Activated CD4-positive, alpha-beta T cell treated with anti-CD3 and anti-CD28 coated beads, Interleukin-2, Interleukin-4, amounts not matched to agents 100 ng/mL and 50 ng/mL, durations not matched to agents 16 hours and 8 hours (primary cell): Measurements from ENCODE around the gene NXPH1.

Experiments used
- DNase-seq: peaks from one replicate; pipeline ENCODE4 v3.0.0-alpha.2; 2020; ENCODE audit warnings: low spot score

NXPH1 gene

DNA sequence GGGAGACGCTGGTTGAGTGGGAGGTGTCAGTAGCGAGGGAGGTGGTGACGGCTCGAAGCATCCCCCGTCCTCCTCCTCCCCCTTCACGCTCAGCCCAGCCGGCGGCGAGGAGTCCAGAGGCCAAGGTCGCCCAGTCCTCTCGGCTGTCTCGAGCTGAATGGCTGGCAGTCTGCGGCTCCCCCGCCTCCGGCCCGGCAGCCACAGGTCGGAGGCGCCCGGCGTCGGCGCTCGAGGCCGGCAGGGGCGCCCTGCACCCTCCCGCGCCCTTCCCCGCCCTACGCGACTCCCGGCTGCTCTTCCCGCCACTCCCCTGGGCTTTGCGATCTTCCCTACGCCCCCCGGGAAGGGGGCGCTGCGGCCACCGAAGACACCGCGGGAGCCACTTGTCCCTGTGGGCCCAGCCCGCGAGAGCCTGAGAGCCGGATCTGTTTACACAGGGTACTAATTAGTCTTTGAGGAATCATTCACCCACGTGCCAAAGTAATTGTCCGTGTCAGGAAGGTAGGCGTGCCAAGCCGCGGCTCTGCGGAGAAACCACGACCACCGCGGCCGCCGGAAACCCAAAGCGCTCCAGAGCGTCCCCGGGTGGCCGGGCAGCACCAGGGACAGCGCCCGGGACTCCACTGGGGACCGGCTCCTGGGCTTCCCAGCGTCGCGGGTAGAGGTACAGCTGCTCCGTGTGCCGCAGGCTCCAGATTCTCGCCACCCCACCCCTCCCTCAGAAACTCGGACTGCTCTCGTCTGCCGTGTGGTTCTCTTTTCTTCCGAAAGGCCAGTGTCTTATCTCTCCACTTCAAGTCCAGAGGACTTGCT, at the start of gene NXPH1:
Gene NXPH1, plus strand, starts transcription at position 133 of the 813 bp plus-strand sequence.
- no peak for DNase-seq

DNA sequence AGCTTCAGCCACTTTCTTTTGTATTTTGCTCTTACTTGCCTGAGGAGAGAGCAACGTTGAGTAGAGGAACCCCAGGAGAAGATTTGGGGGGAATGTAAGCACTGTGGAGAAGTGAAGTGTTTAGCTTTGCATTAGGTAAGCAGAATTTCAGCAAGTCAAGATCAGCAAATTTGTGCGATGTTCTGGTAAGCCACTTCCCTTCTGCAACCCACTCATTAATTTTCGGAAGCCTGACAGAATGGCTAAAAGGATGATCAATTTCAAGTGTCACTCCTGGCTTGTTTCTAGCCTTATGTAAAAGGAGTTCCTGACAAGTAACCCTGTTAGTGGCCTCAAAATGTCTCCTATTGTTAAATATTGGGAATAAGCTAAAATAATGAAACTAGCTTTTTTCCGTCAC, 48.5 kb upstream of the NXPH1 start:
- DNase-seq = no peak

DNA sequence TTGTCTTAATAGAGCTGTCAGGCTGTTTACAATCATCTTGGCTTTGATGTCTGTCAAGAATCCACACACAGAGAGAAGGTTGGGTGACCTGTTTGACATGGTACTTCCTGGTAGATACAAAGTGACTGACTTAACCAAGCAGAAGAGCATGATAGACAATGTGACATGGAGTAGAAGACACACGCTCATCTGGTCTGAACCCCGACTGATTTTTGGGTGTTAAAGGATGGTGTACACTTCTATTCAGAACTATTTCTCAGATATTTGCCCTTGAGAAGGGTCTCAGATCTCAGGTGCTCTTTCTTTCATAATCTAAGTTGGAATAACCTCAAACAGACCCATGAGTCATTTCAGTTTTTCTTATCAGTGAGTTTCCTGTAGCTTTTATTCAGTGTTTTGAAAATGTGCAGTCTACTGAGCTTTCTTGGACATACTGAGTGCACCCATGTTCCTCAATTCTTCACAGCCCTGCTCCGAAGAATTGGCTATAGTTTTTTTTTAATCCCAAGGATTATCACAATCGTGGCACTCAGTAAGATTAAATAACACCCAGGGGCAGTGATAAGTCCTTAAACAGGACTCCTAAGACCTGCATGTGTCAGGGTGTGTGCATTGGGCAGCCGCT, 46.4 kb upstream of the NXPH1 start:
- no peak for DNase-seq

DNA sequence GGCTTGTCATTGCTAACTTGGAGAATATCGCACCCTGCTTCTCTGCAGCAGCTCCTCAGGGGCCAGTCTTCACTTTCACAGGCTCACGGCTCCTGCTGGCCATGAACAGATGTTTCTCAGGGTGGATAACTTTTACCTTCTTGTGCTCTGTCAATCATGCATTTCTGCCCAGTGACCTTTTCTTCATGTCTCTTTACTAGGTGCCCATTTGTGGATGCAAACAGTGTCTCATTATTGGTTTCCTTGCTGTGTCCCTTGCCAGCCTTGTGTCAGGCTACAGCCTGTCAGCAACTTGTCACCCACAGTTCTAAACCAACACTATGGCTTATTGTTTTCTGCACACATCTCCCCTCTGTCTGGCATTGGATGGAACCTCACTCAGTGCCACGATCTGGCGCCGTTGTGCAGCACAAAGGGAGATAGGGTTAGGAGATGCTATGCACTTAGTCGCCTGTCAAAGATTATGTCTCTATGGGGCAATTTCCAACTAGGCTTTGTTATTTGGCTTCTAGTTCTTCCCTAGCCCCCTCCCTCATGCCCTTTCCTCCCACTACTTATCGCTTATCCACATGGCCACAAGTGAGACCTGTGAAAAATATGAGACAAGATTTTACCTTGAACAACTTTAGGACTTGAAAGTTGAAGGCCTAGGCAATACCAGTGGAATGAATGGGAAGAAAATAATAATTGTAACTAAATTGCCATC, 45.7 kb upstream of the NXPH1 start:
- no peak for DNase-seq

DNA sequence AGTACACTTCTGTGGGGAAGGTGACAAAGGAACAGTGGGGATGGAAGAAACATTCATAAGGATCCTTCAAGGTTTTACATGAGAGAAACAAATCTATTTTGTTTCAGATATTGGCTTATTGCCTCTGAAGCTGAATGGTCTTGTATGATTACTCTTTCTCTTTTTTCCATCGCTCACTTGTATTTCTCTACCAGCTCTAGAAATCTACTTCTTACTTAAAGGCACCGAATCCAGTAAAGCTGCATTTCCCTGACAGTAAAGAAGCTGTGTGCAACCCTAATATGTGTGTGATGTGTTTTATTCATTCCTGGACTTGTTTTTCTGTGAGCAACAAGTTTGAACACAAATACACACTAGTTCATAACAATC, 45.2 kb upstream of the NXPH1 start:
- DNase-seq = no peak

DNA sequence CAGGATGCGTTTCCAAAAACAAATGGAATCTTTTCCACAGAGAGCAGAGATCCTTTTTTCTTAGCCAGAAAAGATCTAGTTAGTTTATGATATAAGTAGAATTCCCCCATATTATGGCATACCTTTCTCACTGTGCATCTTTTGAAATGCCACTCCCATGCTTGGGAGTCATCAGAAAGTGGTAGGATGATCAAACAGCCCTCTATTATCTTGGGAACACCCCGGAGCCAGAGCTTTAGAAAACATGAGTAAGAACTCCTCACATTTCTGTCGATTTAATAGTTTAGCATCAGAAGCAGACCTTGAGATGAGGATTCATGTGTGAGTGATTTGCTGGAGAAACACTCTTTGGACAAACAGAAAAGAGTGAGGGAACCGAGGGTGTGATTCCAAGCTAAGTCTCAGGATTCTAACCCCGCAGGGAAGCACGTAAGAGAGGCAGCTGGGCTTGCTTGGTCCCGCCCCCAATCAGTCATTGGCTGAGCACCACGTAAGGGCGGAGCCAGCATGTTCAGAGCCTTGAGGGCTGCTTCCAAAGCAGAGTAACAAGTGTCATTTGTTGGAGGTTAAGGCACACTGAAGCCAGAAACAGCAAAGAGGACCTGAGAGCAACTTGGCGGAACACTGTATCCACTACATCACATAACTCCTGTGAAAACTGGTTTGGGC, 43.7 kb upstream of the NXPH1 start:
- DNase-seq = no peak

DNA sequence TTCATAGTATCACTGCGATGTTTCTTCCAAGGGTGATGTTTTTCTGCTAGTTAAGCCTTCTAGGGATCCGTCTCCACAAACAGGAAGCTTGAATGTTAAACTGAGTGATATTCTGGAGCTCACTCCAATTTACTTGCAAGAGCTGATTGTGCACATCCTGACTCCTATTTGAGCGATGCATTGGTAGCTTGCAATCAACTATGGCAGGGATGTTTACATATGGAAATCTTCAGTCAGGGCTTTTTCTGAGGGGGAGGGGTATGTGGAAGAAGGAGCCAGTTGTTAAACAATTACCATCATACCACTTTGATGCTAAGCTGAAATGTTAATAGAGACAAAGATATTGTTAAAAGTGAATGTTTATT, 43.2 kb upstream of the NXPH1 start:
- DNase-seq = no peak

DNA sequence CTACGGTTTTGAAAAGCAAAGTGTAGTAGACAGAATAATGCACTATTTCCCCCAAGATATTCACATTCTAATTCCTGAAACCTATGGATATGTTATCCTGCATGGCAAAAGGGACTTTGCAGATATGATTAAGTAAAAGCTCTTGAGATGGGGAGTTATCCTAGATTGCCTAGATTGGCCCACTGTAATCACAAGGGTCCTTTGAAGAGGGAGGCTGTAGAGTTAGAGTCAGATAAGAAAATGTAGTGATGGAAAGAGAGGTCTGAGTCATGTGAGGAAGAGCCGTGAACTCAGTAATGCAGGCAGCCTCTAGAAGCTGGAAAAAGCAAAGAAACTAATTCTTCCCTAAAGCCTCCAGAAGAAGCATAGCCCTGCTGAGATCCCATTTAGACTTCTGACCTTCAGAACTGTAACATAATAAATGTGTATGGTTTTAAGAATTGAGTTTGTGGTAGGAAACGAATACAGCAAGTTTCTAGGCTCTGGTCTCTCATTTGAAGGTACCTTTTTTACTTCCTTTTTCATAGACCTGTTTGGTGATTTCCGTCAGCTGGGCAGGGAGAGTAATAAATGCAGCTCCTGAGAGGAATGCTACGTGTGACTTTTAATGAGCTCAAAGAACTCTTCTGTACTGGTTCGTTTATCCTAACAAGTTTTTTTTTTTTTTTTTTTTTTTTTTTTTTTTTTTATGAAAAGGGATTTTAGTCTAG, 41.9 kb upstream of the NXPH1 start:
- DNase-seq = no peak

DNA sequence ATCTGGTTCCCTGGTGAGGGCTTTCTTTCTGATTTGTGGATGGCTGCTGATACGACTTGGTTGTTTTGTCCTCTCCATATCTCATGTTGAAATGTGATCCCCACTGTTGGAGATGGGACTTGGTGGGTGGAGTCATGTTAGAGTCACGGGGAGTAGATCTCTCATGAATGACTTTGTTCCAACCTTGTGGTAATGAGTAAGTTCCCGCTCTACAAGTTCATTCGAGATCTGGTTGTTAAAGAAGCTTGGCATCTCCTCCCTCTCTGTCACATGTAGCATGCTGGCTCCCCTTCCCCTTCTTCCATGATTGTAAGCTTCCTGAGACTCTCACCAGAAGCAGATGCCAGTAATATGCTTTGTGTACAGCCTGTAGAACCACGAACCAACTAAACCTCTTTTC, 37.1 kb upstream of the NXPH1 start:
- no peak for DNase-seq

DNA sequence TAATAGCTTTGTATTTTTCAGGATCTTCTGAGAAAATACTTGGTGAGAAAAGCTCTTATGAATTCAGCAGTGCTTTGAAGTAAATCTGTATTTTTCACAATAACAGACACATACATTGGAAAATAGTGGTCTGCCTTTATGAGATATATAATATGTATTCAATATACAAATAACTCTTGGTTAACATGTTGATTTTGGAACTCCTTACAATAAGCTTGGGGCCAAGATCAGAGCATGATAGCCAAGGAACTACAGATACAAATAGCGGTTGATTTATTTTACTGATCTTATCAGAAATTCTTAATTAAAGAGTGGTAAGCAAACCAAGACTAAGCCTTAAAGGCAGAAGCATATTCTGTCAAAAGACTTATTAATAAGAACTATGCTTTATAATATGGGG, 24.5 kb upstream of the NXPH1 start:
- DNase-seq = no peak

DNA sequence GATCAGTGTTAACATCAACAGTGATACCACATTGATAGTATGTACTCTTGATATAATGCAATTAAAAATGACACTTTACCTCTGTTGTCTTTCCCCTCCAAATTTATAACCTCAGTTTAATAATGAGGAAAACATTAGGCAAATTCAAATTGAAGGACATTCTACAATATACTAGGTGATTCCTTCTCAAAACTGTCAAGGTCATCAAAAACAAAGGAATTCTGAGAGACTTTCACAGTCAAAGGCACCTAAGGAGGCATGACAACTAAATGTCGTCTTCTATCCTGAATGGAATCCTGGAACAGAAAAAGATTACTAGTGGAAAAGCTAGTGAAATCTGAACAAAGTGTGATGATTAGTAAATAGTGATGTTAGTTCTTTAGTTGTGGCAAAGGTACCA, 22.3 kb upstream of the NXPH1 start:
- DNase-seq = no peak

DNA sequence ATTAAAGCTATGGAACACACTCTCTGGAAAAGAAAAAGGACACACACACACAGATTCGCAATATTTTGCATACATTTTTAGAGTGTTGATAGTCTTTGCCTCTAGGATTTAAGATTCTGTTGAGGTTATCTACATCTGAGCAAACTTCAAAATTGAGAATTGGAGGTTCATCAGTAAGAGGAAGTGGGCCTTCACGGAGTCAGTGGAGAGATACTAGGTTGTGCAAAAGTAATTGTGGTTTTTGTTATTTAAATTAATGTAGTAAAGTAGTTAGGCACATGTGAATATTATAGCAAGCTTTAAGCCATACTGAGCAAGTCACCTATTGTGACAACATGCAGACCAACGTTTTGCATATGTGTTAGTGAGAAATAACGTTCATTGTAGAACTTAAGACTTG, 19.8 kb upstream of the NXPH1 start:
- DNase-seq = no peak

DNA sequence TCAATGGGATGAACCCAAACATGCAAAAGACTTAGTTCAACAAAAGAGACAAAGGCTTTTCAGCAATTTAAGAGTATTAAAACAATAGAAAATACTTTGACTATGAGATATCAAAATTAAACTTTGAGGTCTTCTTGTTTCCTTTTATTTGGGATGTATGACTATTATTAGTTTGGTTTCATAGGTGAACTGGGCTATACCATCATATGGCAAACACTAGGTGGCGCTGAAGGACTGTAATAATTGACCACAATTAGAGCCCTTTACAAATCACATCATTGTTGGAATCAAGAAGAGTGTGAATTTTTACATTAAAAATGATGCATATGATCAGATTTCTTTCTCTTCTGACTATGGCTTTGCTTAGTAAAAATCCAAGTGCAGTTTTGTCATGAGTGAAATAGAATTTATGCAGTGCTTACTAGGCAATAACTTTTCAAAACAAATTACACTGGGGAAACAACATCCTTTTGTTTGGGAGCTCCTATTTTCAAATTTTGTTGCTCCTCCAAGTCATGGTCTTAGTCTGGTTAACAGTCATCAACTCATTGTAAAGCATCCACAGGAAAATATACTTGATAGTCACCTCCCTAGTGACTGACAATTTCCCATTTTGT, 14.7 kb upstream of the NXPH1 start:
- peak; percentile 54 for DNase-seq

DNA sequence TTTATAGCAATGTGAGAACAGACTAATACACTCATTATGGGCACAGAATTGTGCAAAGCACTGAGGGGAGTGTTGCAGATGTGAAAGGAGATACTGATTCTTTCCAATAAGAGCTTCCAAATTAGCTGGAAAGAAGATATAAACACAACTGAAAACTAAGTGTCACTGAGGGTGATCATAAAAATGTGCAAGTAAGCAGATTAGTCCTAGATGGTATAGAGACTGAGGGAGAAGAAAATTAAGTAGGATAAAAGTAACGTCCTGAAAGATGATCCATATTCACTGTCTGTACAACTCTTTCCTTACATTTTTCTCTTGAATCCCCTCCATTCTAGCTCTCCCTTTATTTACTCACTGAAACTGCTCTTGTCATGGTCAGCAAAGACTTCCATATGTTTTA, 11.2 kb upstream of the NXPH1 start:
- DNase-seq = no peak

DNA sequence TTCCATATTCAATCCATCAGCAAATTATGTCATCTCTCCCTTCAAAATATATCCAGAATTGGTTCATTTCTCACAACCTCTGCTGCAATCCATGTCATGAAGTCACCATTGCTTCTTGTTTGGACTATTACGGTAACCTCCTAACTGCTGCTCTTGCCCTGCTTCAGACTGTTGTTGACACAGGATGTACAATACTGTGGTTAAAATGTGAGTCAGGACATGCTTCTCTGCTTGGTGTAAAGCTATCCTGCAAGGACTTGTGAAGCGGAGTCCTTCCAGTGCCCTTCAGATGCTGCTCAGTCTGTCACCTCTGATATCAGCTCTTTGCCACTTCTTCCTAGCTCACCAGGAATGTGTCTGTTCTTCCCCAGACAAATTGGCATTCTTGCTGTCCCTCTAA, 10.4 kb upstream of the NXPH1 start:
- no peak for DNase-seq

DNA sequence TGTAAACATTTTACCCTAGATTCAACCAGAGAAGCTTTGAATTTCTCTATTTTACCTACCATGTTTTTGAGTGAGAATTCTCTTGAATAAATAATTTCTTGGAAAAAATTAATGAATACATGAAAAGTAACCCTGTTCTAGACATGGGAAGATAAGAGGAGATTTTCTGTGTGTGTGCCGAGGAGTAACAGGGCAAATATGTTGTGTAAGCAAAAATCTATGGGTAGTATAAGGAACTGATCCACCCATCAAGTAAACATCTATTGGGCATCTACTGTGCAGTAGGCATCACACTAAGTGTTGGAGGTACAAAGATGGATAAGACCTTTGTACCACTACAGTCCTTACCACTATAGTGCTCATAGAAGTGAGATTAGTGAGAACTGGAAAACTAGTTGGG, 8.2 kb upstream of the NXPH1 start:
- no peak for DNase-seq

DNA sequence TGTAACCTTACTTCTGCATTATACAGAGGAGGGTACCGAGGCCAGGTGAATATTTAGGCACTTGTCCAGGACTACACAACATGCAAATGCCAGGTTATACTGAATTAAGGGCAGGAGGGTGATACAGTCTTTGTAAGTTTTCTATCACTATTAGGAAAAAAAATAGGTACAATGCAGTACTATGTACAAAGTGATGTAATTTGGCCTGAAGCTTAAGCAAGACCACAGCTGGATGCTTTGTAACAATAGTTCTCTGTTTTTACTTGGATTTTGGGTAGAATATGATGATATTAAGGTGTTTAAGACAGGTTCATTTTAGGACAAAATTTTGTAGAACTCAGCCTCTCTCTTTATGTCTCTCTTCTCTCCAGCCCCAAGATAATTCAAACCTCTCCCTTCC, 2.8 kb upstream of the NXPH1 start:
- DNase-seq = no peak

DNA sequence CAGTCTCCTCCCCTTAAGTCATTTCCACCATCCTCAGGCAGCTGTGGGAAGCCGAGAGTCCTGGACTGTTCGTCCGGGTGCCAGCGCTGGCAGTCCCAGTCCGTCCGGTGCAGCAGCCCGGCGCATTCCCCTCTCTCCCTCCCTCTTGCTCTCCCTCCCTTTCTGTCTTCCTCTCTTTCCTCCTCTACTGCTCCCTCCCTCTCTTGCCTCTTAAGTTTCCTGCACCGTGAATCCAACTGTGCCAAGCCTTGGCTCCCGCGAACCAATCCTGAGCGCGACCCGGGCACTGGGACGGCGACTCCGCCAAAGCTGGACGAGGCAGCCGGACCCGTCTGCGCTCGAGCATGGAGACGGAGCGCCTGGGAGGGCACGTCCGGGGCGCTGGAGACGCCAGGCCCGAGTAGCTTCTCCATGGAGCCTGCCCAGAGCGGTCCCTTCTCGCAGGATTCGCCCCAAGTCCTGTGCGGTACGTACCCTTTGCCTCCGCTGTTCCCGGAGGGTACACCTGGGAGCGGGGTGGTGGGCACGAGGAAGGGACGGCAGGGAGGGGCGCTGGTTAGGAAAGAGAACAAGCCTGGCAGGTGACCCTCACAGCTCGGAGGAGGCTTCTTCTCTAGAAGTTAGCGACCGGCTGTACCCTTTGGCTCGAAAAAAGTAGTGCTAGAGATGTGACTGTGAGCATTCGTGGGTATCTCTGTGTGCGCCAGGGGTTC, 1.0 kb downstream of the NXPH1 start:
- DNase-seq = no peak

DNA sequence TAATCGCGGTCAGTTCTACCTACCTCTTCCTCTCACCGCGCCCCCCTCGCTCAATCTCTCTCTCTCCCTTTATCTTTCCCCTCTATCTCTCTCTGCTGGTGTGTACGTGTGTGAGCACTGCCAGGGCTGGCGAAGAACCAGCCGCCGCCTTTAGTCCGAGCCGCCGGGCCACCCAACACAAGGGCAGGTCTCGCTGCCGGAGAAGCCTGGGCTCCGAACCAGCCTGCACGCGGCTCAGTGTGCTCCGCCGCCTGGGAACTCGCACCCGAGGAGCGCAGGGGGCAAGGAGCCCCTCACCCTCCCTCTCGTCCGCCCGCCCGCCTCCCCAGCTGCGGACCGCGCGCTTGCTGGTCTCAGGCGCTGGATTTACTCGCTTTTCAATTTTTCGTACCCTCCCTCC, 1.7 kb downstream of the NXPH1 start:
- no peak for DNase-seq

DNA sequence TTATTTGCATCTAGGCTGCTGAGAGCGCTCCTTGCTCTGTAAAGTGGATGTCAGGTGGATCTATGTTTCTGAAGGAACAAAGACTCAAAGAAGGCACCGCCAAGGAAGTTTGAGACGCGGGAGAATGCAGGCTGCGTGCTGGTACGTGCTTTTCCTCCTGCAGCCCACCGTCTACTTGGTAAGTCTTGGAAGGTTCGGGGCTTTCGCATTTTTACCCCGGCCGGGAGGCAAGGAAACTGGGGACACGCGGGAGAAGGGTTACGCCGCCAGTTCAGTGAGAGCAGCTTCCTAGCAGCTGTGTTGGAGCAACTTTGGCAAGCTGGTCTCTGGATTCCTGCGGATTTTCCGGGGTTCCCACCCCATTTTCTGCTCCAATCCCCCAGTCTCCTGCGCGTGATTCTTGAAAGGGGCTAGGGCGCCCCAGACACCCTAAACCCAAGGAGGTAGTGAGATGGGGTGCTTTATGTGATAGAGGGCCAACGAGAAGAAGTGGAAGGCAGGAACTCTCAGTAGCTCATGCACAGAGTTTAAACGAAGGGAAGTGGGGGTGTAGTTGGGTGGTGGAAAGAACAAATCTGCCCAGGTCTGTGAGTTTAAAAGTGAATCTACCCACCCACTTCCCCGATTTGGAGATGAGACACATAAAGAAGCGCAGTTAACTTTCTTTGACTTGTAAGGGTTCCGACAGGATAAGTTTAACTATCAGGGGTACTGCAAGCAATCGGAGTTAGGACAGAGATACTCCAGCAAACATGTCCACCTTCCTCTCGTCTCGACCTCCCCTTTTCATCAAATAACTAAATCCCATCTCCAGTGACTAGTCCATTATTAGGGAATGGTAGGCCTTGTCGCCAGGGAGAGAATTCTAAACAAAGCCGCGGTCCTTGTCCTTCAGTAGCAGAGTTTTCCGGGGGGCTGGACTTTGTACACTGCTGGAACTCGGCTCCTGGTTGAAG, 2.5 kb downstream of the NXPH1 start:
- no peak for DNase-seq
